ENCODE results near the gene PAFAH2.

DNA sequence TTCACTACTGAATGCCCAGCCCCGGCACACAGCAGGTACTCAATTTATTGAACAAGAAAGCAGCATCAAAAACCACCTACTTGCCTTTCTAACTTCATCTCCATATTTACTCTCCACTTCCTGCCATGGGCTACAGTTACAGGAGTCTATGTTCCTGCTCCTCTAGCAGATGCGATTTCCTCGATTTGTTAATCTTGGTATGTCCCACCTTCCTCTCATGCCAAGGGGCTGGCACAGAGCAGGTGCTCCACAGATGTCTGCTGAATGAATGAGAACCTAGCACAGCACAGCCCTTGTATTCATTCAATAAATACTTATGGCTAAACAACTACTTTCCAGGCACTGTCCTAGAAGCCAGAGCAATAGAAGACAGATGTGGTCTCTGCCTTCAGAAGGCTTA lies 12.2 kb downstream of the PAFAH2 start:
- TF ChIP-seq, protein P1, sequence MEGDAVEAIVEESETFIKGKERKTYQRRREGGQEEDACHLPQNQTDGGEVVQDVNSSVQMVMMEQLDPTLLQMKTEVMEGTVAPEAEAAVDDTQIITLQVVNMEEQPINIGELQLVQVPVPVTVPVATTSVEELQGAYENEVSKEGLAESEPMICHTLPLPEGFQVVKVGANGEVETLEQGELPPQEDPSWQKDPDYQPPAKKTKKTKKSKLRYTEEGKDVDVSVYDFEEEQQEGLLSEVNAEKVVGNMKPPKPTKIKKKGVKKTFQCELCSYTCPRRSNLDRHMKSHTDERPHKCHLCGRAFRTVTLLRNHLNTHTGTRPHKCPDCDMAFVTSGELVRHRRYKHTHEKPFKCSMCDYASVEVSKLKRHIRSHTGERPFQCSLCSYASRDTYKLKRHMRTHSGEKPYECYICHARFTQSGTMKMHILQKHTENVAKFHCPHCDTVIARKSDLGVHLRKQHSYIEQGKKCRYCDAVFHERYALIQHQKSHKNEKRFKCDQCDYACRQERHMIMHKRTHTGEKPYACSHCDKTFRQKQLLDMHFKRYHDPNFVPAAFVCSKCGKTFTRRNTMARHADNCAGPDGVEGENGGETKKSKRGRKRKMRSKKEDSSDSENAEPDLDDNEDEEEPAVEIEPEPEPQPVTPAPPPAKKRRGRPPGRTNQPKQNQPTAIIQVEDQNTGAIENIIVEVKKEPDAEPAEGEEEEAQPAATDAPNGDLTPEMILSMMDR (IDR thresholded peaks at IDR 0.05; ENCODE audit: insufficient read depth, low read length, poor library complexity, severe bottlenecking) = no peak
- TF ChIP-seq EZH2phosphoT487 (conservative IDR thresholded peaks at IDR 0.05; ENCODE audit: low read length) = no peak
